ENCODE data around the gene LDLRAD1. TPM values are rescaled to one million over a fixed set of nuclear protein-coding genes. Genes with fewer than 3 reads are reported as not detected.
"Not testable (repeated sequence)": the region's sequence is repeated elsewhere in the genome, so short reads cannot be mapped to it uniquely, and the experiment has no call there.

LDLRAD1 gene
- total and polyA plus RNA-seq, 2 experiments from 2014 or later, result not detected

DNA sequence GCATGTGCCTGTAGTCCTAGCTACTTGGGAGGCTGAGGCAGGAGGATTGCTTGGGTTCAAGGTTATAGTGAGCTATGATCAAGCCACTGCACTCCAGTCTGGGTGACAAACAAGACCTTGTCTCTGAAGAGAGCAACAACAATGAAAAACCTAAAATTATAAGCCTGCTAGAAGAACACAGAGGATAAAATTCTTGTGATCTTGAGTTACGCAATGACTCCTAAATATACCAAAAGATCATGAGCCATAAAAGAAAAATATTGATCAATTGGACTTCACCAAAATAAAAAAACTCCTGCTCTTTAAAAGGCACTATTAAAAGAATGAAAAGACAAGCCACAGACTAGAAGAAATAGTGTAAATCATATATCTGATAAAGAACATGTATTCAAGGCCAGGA is 22.3 kb downstream of the LDLRAD1 start:
- H3K9me3 ChIP-seq (ENCODE audit: low read depth), result no peaks in the 10 kb centered on the region
- no peaks in the 10 kb centered on the region for H3K36me3 ChIP-seq
- no peak for DNase-seq (ENCODE audit: low read depth in 1 of 2, low spot score in 1 of 2)
- H3K4me3 ChIP-seq, result no peak overlapping the region
- TF ChIP-seq, protein P1, sequence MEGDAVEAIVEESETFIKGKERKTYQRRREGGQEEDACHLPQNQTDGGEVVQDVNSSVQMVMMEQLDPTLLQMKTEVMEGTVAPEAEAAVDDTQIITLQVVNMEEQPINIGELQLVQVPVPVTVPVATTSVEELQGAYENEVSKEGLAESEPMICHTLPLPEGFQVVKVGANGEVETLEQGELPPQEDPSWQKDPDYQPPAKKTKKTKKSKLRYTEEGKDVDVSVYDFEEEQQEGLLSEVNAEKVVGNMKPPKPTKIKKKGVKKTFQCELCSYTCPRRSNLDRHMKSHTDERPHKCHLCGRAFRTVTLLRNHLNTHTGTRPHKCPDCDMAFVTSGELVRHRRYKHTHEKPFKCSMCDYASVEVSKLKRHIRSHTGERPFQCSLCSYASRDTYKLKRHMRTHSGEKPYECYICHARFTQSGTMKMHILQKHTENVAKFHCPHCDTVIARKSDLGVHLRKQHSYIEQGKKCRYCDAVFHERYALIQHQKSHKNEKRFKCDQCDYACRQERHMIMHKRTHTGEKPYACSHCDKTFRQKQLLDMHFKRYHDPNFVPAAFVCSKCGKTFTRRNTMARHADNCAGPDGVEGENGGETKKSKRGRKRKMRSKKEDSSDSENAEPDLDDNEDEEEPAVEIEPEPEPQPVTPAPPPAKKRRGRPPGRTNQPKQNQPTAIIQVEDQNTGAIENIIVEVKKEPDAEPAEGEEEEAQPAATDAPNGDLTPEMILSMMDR (IDR thresholded peaks at IDR 0.05; ENCODE audit: low read depth, low read length), result no peak
- no peaks in the 10 kb centered on the region for H3K27me3 ChIP-seq
- no peak overlapping the region for H3K27ac ChIP-seq
- H3K4me1 ChIP-seq (ENCODE audit: low read depth), result no peaks in the 10 kb centered on the region

DNA sequence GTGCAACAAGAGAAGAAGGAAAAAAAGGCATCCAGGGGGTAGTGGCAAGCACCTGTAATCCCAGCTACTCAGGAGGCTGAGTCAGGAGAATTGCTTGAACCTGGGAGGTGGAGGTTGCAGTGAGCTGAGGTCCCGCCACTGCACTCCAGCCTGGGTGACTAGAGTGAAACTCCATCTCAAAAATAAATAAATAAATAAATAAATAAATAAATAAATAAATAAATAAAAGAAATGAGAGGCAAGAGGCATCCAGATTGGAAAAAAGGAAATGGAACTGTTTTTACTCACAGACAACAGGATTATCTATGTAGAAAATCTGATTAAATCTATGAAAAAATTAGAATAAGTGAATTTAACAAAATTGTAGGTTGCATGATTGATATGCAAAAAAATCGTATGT is 23.5 kb downstream of the LDLRAD1 start:
- not testable (repeated sequence) for H3K9me3 ChIP-seq (ENCODE audit: low read depth); H3K27ac ChIP-seq; H3K27me3 ChIP-seq; DNase-seq (ENCODE audit: low read depth in 1 of 2, low spot score in 1 of 2); H3K36me3 ChIP-seq; H3K4me1 ChIP-seq (ENCODE audit: low read depth); H3K4me3 ChIP-seq

DNA sequence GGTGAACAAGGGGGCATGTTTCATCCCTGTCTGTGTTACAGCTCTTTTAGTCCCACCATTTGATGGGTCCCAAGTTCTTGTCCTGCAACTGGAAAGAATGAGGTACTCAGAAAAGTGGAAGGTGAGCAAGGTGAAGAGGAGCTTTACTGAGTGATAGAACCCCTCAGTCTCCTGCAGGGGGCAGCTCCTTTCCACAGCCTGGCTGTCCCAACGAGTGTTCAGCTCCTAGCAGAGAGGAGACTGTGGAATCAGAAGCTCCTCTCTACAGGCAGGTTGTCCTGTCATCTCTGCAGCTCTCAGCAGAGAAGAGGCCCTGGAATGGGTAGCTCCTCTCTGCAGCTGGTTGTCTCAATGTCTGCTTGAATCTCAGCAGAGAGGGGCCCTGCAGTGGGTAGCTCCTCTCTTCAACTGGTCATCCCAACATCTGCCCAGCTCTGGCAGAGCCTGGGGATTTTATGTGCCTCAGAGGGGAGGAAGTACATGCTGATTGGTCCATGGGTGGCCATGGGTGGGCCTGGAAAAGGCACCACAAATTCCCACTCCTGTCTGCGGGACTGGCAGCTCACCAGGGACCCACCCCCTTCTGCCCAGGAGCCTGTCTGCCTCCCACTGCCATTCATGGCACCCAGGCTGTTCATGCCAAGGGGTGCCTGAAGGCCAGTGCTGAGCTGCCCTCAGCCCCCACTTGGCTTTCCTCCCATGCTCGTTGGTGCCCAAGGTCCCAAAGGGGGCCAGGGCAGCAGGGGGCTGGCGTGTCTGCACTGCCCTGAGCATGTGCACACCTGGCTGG is 25.7 kb downstream of the LDLRAD1 start:
- no peaks in the 10 kb centered on the region for H3K27me3 ChIP-seq
- H3K4me1 ChIP-seq (ENCODE audit: low read depth), result no peaks in the 10 kb centered on the region
- TF ChIP-seq, protein P1 (IDR thresholded peaks at IDR 0.05; ENCODE audit: low read depth, low read length), result peak; percentile 26
- peak in 1 of 2 donors; percentile 9 for DNase-seq (ENCODE audit: low read depth in 1 of 2, low spot score in 1 of 2)
- no peaks in the 10 kb centered on the region for H3K36me3 ChIP-seq
- H3K9me3 ChIP-seq (ENCODE audit: low read depth), result no peaks in the 10 kb centered on the region
- no peak overlapping the region for H3K4me3 ChIP-seq
- no peak overlapping the region for H3K27ac ChIP-seq

DNA sequence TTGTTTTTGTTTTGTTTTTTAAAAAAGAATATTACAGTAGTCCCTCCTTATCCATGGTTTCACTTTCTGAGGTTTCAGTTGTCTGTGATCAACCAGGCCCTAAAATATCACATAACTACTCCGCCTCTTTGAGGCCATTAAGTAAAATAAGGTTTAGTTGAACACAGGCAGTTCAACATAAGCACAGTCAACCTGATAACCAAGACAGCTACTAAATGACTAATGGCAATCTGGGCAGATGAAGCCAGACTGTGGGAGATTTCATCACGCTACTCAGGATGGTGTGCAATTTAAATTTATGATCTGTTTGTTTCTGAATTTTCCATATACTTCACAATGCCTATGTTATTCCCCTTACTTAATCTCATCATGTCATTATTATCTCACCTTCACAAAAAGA is 30.1 kb downstream of the LDLRAD1 start:
- H3K27me3 ChIP-seq, result no peaks in the 10 kb centered on the region

DNA sequence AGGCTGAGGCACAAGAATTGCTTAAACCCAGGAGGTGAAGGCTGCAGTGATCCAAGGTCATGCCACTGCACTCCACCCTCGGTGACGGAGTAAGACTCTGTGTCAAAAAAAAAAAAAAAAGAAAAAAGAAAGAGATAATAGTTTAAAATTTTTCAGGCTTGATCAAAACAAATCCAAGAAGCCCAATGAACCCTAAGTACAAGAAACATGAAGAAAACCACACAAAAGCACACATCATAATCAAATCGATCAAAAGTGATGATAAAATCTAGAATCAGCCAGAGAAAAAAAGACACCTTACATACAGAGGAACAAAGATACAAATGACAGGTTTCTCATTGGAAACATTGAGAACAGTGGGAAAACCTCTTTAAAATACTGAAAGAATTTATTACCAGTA is 31.5 kb downstream of the LDLRAD1 start:
- Histone ChIP-seq H3K36me3 (no peaks in the 10 kb centered on the region), H3K9me3 (ENCODE audit: low read depth) (no peaks in the 10 kb centered on the region), H3K4me1 (ENCODE audit: low read depth) (no peaks in the 10 kb centered on the region), H3K27ac (no peak overlapping the region), H3K27me3 (no peaks in the 10 kb centered on the region), H3K4me3 (no peak overlapping the region)
- TF ChIP-seq, protein P1 (IDR thresholded peaks at IDR 0.05; ENCODE audit: low read depth, low read length), result no peak
- no peak for DNase-seq (ENCODE audit: low read depth in 1 of 2, low spot score in 1 of 2)

More for the DNA sequence above, 30.1 kb downstream of the LDLRAD1 start:
- Histone ChIP-seq H3K27ac (no peak overlapping the region), H3K4me1 (ENCODE audit: low read depth) (no peaks in the 10 kb centered on the region), H3K9me3 (ENCODE audit: low read depth) (no peaks in the 10 kb centered on the region), H3K36me3 (no peaks in the 10 kb centered on the region), H3K4me3 (no peak overlapping the region)
- peak in 1 of 2 donors; percentile 41 for DNase-seq (ENCODE audit: low read depth in 1 of 2, low spot score in 1 of 2)
- TF ChIP-seq, protein P1 (IDR thresholded peaks at IDR 0.05; ENCODE audit: low read depth, low read length), result no peak

DNA sequence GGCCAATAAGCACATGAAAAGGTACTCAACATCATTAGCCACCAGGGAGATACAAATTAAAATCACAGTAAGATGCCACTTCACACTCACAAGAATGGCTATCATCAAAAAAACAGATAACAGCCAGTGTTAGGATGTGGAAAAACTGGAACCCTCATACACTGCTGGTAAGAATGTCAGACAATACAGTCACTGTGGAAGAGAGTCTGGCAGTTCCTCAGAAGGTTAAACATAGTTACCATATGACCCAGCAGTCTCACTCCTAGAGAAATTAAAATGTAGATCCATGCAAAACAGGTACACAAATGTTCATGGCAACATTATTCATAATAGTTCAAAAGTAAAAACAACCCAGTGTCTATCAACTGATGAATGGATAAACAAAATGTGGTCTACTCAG is 33.3 kb downstream of the LDLRAD1 start:
- Histone ChIP-seq H3K4me1 (ENCODE audit: low read depth) (no peaks in the 10 kb centered on the region), H3K9me3 (ENCODE audit: low read depth) (no peaks in the 10 kb centered on the region), H3K27ac (no peak overlapping the region), H3K27me3 (no peaks in the 10 kb centered on the region), H3K36me3 (no peaks in the 10 kb centered on the region), H3K4me3 (no peak overlapping the region)
- DNase-seq (ENCODE audit: low read depth in 1 of 2, low spot score in 1 of 2), result no peak
- TF ChIP-seq, protein P1 (IDR thresholded peaks at IDR 0.05; ENCODE audit: low read depth, low read length), result no peak
